GM19025 (cell line): Measurements from ENCODE around the gene APOBEC3G.

ENCODE experiments used
- ATAC-seq: cut with Tn5 transposase; IDR thresholded peaks from one replicate; pipeline ENCODE4 v1.9.1; 2021; ENCODE audit warnings: mild to moderate bottlenecking, low read depth, moderate library complexity; ENCODE audit not compliant: unreplicated experiment

APOBEC3G gene

DNA sequence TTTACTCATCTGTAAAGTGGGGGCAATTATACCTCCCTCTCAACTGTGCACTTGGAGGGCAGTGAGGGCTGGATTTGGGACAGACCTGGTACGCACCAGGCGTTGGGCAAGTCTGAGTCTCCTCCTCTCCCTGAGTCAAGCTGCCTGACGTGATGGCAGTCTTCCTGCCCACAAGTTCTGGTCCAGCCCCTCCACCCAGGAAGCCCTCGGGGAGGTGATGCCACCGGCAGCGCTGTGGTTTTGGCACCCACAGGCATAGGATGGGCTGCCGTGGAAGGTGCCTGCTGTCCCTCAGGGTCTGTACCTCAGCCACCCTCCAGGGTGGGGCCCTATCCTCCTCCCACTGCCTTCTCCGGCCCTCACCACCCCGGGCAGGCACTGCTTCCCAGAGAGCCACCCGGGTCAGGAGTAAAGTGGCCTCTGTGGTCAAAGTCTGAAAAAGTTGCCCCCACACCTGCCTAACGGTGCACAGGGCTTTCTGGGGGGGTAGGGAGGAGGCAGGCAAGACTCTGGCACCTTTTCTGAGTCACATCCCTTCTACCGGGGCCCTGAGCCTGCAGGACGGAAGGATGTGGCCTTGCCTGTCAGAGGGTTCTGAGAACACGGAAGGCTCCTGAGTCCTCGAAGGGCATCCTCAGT lies 13.5 kb downstream of the APOBEC3G start:
- ATAC-seq: no peak

GRCh38 chr22:39091126-39092081 lies 14.3 kb downstream of the APOBEC3G start:
- no peak for ATAC-seq

GRCh38 chr22:39092111-39092862 lies 15.2 kb downstream of the APOBEC3G start:
- ATAC-seq: no peak

GRCh38 chr22:39094717-39095389 lies 17.8 kb downstream of the APOBEC3G start:
- no peak for ATAC-seq

DNA sequence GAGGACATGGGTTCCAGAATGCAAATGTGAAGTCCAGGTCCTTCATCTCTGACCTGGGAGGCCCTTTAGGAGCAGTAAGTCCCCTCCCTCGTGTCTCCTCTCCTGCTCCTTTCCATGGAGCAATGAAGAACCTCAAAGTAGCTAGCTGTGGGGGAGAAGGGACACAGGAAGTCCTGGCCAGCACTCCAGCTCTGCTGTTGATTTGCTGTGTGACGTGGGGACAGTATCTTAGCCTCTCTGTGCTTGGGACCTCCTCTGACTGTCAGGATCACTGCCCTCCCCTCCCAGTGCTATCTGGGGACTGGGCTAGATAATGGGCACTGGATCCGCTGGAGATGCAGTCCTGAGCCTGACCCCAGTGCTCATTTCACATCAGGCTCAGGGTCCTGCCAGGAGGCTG lies 18.9 kb downstream of the APOBEC3G start:
- no peak for ATAC-seq

GRCh38 chr22:39097098-39098020 lies 20.3 kb downstream of the APOBEC3G start, which contains the start of gene APOBEC3H:
Gene APOBEC3H, plus strand, starts transcription at chr22:39097244. Its CDS starts 3,035 bp downstream, at chr22:39100279.
- ATAC-seq: no peak

DNA sequence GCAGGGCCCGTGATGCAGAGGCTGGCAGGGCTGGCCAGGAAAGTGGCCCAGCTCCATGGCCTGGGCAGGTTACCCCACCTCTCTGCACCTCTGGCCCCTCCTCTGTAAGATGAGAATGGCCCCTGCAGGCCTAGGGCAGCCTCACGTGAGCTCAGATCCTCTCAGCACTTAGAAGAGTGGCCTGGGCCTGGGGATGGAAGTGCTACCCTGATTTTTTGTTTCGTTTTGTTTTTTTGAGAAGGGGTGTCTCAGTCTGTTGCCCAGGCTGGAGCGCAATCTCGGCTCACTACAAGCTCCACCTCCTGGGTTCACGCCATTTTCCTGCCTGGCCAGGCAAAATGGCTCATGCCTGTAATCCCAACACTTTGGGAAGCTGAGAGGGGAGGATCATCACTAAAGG lies 21.0 kb downstream of the APOBEC3G start:
- ATAC-seq: no peak

- ATAC-seq: no peak
Measured at GRCh38 chr22:39098576-39098975, 21.5 kb downstream of the APOBEC3G start.

GRCh38 chr22:39101226-39101625 lies 24.2 kb downstream of the APOBEC3G start:
- ATAC-seq: no peak

DNA sequence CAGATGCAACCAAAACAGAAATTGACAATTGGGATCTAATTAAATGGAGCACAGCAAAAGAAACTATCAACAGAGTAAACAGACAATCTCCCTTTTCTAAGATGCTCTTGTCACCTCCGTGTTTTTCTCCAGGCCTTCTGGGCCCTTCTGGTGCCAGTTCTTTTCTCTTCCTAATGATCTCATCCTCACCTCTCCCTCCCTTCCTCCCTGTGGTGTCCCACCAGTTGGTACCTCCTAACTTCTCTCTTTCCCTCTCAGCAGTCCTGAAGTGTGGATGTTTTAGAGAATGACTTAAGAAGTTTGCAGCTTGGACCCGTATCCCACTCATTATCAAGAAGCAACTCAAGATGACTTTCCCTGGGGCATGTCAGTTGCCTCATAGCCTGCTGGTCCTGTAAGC lies 26.4 kb downstream of the APOBEC3G start:
- no peak for ATAC-seq

DNA sequence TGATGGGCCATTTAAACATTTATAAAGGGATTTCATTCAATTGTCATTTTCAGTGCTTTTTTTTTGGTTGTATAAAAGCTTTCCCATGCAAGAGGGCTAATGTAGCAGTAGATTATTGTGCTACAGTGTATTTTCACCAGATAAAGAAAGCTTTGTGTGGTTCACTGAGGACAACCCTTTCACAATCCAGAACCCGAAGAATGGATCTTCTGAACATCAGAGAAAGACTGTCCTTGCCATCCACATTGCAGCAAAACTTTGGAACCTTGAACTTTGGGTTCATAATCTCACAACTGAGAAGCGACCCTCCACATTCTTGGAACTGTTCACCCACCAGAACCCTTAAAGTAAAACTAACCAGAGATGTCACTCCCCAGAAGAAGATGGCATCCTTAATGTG lies 29.3 kb downstream of the APOBEC3G start:
- no peak for ATAC-seq

DNA sequence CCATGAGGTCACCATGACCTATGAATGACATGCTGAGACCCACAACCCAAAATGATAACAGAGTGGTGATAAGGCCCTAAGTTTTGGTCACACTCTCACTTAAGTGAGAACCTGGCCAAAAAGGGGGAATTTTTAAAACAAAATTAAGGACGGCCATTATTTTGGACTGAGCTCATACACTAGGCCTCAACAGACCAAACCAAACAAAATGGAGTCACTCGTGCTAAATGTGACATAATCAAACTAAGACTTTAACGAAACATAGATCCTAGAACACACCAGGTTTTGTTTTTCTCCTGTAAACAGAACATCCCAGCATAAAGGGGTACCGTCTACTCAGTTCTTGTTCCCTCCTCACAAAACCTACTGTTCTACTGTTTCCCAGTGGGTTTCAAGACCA lies 31.4 kb downstream of the APOBEC3G start:
- no peak for ATAC-seq

GRCh38 chr22:39109361-39109760 lies 32.3 kb downstream of the APOBEC3G start:
- no peak for ATAC-seq

DNA sequence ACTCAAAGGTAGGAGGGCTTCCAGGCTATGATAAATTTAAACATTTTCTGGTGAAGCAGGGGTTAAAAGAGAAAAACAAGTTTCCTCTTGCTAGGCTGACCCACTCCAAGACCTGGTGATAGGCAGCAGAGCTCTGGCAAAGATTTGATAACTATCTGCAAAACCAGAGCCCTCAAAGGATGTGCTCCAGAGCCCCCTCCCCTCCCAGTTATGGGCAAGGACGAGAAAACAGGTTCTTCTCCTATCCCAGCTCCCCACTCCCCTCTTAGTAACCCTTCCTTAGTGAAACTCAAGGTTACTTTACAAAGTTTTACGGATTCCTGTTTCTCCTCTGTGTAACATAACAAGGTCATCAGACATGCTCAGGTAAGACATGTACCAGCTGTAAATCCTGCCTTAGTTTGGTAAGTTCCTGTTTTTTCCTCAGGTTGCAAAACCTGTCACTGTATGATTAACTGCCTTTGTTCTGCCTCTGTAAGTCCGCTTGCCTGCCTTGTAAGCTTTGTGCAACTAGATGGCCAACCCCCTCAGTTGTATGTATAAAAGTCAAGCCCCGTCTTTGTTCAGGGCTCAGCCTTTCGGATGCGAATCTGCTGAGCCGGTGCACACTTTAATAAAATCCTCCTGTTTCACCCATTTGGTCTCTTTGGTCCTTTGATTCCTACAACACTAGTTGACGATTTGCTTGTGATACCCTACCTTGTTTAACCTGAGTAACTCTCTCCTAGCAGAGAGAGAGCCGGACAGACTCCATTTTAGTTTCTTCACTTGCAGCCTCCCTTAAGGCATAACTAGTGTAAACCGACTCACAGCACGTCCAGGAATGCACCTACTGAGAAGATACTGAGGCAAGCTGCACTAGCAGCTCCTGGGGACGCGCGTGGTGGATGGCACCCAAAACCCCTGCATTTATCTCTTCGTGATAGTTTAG lies 33.8 kb downstream of the APOBEC3G start:
- no peak for ATAC-seq

- ATAC-seq: no peak
Measured at GRCh38 chr22:39114112-39114511, 37.0 kb downstream of the APOBEC3G start.

DNA sequence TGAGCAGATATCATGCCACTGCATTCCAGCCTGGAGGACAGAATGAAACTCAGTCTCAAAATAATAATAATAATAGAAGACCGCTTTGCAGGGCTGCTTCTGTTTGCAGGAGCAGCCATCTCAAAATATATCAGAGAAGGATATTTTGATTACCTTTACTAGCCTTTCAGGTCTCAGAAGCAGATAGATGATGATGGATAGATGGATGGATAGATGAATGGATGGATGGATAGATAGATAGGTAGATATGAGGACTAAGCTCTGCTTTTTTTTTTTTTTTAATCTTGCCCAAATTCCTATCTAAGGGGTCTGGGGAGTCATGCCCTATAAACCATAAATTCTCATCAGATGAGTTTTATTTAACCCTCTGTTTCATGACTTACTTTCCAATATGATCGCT lies 38.5 kb downstream of the APOBEC3G start:
- ATAC-seq: no peak

- ATAC-seq: no peak
Measured at GRCh38 chr22:39115977-39116621, 39.0 kb downstream of the APOBEC3G start.
